ENCODE results near the gene ADAMTS15.

Gene ADAMTS15

DNA sequence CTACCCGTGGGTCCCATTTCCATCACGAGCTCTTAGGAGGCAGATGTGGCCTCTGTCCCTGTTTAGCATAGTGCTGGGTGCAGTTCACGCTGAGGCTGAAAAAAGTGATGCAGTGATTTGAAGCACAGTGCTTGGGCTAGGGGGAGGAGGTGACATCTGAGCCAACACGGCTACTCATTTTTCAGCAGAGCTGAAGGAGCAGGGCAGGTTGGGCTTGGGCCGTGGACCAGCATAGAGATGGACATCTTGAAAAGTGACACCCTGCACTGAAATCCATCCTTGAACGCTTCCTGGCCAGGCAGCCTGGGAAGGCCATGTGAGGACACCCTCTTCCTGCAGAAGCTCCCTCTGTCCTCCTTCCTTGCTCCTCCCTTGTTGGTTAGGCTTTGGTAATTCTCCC, 66.4 kb downstream of the ADAMTS15 start:
- Mint-ChIP-seq H3K36me3 (ENCODE audit: insufficient read depth) (peaks cover 2% of the 10 kb centered on the region), H3K27me3 (peaks cover 19 to 58% of the 10 kb centered on the region in 2 donors), H3K9me3 (no peaks in the 10 kb centered on the region), H3K27ac (no peak overlapping the region), H3K4me1 (ENCODE audit: low read depth in 2 of 2) (no peaks in the 10 kb centered on the region), H3K4me3 (no peak overlapping the region)
- DNase-seq (no peak), ATAC-seq (replicated peaks) (no peak)

DNA sequence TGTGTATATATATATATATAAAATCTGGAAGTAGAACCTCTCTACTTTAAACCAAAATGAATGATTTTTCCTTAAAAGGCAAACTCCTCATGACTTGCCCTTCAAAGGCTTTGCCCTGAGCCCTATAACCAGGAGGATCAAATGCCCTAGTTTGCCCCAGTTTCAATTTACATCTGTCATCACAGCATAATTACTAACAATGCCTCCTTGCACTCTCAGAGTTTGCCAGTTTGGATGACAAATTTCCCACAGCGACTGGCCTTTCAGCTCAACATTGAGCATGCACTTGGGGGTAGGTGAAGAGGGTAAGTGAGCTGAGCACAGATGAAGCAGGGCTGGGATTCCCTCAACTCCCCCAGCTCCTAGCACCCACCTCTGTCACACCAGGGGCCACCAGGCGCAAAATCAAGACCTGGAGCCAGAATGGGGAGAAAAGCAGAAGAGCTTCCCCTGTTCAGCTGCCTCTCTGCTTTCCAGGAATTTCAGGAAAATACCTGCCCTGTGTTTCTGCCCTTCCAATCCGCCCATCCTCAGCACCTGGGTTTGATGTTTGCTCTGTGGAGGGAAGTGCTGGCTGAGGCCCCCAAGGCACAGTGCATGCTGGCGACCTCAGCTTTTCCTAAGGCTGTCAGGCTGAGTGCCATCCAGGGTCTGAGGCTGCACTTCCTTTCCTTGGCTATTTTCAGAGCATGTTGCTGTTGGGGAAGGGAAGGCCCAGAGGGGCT, 67.5 kb downstream of the ADAMTS15 start:
- Mint-ChIP-seq H3K4me3 (no peak overlapping the region), H3K27me3 (peaks cover 26 to 62% of the 10 kb centered on the region in 2 donors), H3K27ac (no peak overlapping the region), H3K4me1 (ENCODE audit: low read depth in 2 of 2) (no peaks in the 10 kb centered on the region), H3K9me3 (no peaks in the 10 kb centered on the region), H3K36me3 (ENCODE audit: insufficient read depth) (peaks cover 2% of the 10 kb centered on the region)
- DNase-seq = no peak
- ATAC-seq (replicated peaks) = no peak

DNA sequence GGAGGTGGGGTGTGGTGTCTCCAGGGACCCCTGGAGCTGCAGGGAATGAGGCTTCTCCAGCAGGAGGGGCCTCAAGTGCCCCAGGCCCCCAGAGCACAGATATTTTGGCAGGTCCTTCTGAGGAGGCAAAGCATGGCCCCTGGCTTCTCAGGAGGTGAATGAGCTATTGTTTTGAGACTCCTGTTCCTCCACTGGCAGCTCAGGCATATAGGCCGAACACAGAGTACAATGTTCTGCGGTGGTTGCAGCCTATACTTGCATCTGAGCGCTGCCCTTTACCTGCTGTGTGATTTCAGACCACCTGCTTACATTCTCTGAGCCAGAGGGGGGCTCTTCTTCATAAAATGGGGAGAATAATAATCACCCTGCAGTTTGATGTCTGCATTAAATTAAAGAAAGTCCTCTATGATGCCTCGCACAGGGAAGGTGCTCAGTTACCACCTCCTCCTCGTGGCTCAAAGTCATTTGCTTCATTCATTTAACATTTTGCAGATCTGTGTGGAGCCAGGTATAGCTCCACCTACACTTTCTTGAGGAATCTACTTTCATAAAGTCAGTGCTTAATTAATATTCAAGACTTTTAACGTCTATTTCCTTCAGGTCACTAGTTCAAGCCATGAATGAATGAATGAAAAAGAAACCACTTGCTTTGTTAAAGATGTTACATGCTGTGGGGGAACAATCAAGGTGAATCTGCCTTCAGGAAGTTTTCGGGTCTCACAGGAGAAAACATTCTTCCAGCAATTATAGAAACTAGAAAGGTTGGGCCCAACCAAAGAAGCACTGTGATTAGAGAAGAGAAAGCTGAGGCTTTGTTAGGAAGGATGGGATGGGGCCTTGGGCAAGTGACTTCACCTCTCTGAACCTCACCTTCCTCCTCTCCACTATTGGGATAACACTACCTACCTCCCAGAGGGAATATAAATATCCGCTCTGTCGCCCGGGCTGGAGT, 68.4 kb downstream of the ADAMTS15 start:
- DNase-seq (no peak), ATAC-seq (replicated peaks) (no peak)
- Mint-ChIP-seq H3K36me3 (ENCODE audit: insufficient read depth) (peaks cover 2% of the 10 kb centered on the region), H3K4me3 (no peak overlapping the region), H3K27me3 (peaks cover 29 to 70% of the 10 kb centered on the region in 2 donors), H3K4me1 (ENCODE audit: low read depth in 2 of 2) (no peaks in the 10 kb centered on the region), H3K27ac (no peak overlapping the region), H3K9me3 (no peaks in the 10 kb centered on the region)

DNA sequence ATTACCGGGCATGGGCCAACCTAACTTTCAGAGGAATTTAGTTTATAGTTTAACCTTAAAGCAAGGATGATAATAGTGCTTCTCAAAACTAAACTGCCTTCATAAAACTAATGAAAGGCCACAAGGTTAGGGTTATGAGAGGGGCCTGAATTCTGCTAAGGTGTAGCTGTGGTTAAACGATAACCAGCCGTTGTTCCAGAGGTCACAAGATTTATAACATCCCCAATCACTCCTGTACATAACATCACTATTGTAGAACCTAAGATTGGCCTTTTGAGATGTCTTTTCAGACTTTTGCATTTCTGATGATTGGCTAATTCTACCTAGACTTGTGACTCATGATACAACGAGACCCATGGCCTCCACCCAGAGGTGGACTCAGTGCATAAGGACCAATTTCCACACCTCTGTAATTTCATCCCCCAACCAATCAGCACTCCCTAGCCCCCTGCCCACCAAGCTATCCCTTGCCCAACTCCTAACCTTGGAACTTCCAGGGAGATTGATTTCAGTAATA, 69.8 kb downstream of the ADAMTS15 start:
- Mint-ChIP-seq H3K27ac (no peak overlapping the region), H3K36me3 (ENCODE audit: insufficient read depth) (peaks cover 2% of the 10 kb centered on the region), H3K9me3 (no peaks in the 10 kb centered on the region), H3K4me1 (ENCODE audit: low read depth in 2 of 2) (no peaks in the 10 kb centered on the region), H3K4me3 (no peak overlapping the region), H3K27me3 (peaks cover 34 to 65% of the 10 kb centered on the region in 2 donors)
- no peak for ATAC-seq (replicated peaks)
- DNase-seq = no peak

DNA sequence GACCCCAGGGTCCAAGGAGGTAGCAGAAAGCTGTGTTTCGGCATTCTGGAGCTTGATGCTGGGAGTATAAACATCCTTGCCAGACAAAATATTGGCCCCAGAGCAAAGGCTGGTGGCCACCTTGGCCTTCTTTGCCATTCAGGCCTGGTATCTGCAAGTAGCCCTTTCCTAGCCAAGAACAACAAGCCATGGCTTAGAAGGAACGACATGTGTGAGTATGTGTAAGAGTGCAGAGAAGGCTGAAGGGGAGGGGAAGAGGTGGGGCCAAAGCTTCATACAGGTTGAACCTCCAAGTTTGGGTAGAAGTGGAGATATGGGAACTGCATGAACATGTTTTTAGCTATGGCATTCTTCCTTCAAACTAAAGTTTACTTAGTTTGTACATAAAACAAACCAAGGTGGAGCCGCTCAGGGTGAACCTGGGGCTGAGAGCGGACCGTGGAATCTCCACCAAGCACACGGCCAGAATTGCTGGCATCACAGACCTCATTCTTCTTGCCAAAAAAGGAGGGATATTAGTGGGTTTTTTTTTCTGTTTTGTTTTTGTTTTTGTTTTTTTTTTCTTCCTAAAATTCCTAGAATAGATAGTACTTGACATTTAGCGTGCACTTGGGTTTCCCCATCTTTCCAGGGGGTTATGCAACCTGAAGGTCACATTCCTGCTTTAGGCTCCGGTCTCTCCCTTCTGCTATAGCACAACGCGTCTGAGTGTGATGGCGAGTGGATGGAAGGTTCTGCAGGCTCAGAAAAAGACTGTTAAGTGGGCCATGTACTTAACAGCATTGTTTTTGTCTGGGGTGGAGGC, 70.9 kb downstream of the ADAMTS15 start:
- H3K36me3 Mint-ChIP-seq (ENCODE audit: insufficient read depth) = peaks cover 2% of the 10 kb centered on the region
- H3K4me3 Mint-ChIP-seq = no peak overlapping the region

DNA sequence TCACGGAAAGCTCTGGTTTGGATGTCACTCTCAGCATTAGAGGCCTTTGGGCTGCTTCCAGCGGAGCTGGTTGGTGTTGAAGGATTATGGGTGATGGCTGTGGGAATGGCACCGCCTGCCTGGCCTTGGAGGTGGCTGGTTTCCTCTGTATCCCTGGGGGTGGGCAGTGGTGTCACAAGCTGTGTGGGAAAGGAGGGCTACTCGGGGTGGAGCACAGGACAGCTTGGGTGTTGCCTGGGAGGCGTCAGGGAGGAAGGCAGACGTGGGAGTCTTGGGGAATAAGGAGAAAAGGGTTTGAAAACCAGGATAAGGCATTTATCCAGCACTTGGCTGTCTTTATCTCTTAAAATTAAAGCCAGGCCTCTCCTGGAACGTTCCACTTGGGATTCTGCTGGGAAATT, 71.8 kb downstream of the ADAMTS15 start:
- peaks cover 2% of the 10 kb centered on the region for H3K36me3 Mint-ChIP-seq (ENCODE audit: insufficient read depth)
- H3K27me3 Mint-ChIP-seq = peaks cover 27 to 57% of the 10 kb centered on the region in 2 donors
- ATAC-seq (replicated peaks) (no peak), DNase-seq (no peak)
- no peak overlapping the region for H3K4me3 Mint-ChIP-seq
- H3K27ac Mint-ChIP-seq = no peak overlapping the region
- H3K9me3 Mint-ChIP-seq = no peaks in the 10 kb centered on the region
- no peaks in the 10 kb centered on the region for H3K4me1 Mint-ChIP-seq (ENCODE audit: low read depth in 2 of 2)

More for the DNA sequence above, 70.9 kb downstream of the ADAMTS15 start:
- DNase-seq (no peak), ATAC-seq (replicated peaks) (no peak)
- Mint-ChIP-seq H3K27ac (no peak overlapping the region), H3K27me3 (peaks cover 34 to 65% of the 10 kb centered on the region in 2 donors), H3K4me1 (ENCODE audit: low read depth in 2 of 2) (no peaks in the 10 kb centered on the region), H3K9me3 (no peaks in the 10 kb centered on the region)

DNA sequence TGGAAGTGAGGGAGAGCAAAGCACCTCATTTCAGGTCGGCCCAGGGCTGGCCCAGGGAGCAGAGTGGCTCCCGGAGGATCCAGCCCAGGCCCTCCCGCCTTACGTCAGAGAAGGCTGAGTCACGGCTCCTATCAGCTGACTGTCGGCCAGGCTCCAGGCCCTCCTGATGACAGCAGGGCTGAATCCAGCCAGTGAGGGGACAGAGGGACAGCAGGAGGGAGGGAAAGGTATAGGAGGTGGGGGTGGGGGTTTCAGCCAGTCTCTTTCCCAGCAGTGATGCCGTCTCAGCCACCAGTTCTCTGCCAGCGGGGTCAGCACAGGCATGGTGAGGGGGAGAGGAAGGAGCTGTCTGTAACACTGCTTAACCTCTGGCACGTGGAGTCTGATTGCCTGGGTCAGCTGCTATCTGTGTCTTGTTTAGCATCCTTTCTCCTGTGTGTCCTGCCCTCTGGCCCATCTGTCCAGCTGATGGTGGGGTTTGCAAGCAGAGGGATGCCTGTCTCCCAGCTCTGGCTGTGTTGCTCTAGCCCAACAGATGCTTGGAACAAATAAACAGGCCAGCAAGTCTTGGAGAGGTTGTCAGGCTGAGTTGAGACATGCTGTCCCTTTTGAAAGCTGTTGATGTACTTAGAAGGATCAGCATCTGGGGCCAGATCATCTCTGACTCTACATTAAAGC, 74.0 kb downstream of the ADAMTS15 start:
- peaks cover 26 to 66% of the 10 kb centered on the region in 2 donors for H3K27me3 Mint-ChIP-seq
- no peak overlapping the region for H3K4me3 Mint-ChIP-seq
- ATAC-seq (replicated peaks) (no peak), DNase-seq (no peak)
- no peaks in the 10 kb centered on the region for H3K4me1 Mint-ChIP-seq (ENCODE audit: low read depth in 2 of 2)
- peaks cover 2% of the 10 kb centered on the region for H3K36me3 Mint-ChIP-seq (ENCODE audit: insufficient read depth)
- H3K9me3 Mint-ChIP-seq = no peaks in the 10 kb centered on the region
- H3K27ac Mint-ChIP-seq = no peak overlapping the region

DNA sequence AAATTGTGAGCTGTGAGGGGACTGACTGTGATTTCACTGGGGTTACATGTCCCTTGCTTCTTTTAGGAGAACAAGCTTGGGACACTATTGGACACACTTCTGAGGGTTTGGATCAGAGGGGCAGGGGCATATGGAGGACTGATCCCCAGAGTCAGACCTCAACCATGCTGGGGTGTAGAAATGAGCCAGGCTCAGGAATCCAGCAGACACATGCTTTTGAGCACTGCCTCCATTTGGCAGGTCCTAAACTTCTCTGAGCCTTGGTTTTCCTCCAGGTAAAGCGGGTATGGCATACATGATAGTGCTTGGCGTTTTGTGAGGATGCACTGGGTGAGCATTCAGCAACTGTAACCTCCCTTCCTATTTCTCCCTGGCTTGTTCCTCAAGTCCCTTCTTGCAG, 74.7 kb downstream of the ADAMTS15 start:
- no peak overlapping the region for H3K27ac Mint-ChIP-seq
- peaks cover 32 to 74% of the 10 kb centered on the region in 2 donors for H3K27me3 Mint-ChIP-seq

DNA sequence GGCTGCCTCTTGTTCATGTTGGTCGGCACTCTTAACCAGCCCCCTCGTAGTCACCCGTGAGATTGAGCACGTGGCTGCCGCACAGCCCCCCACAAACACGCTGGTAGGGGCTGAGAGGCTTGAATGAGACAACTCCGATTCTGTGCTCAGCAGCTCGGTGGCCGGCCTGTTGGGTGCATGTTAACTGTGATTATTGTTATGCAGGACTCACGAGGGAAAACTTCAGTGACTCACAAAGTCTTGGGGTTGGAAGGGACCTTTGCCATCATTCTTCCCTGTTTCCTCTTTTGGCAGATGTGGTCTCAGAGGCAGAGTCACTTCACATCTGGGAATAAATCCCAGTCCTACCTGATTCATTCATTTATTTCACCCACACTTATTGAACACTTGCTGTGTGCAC, 75.2 kb downstream of the ADAMTS15 start:
- Mint-ChIP-seq H3K4me3 (no peak overlapping the region), H3K9me3 (no peaks in the 10 kb centered on the region), H3K4me1 (ENCODE audit: low read depth in 2 of 2) (no peaks in the 10 kb centered on the region), H3K36me3 (ENCODE audit: insufficient read depth) (peaks cover 2% of the 10 kb centered on the region), H3K27me3 (peaks cover 36 to 77% of the 10 kb centered on the region in 2 donors), H3K27ac (no peak overlapping the region)
- ATAC-seq (replicated peaks) = no peak
- DNase-seq = no peak

More for the DNA sequence above, 74.7 kb downstream of the ADAMTS15 start:
- peaks cover 2% of the 10 kb centered on the region for H3K36me3 Mint-ChIP-seq (ENCODE audit: insufficient read depth)
- H3K4me3 Mint-ChIP-seq = no peak overlapping the region
- ATAC-seq (replicated peaks) (no peak), DNase-seq (no peak)
- H3K9me3 Mint-ChIP-seq = no peaks in the 10 kb centered on the region
- H3K4me1 Mint-ChIP-seq (ENCODE audit: low read depth in 2 of 2) = no peaks in the 10 kb centered on the region

DNA sequence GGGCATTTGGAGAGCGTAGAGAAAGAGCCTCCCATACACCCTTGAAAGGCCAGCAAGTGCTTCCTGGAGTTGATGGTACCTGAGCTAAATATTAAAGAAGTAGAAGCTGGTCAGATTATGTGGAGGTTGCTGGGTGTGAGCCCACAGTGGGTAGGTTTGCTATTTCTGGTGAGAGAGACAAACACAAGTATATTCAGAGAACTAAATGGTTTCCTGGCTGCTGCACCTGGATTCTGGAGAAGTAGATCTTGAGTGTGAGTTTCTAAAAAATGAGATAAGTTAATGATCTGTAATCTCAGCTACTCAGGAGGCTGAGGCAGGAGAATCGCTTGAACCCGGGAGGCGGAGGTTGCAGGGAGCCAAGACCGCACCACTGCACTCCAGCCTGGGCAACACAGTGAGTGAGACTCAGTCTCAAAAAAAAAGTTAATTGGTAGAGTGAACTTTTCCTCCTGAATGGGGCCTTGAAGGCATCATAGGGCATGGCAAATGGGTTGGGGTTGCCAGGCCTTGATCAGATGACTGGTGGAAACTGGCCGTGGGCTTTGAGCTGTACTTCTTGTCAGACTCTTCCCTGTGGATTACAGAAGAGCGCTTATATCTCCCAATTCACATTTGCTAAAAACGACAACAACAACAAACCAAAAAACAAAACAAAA, 75.8 kb downstream of the ADAMTS15 start:
- DNase-seq (no peak), ATAC-seq (replicated peaks) (no peak)
- no peak overlapping the region for H3K27ac Mint-ChIP-seq
- no peak overlapping the region for H3K4me3 Mint-ChIP-seq
- H3K27me3 Mint-ChIP-seq = peaks cover 42 to 77% of the 10 kb centered on the region in 2 donors
- no peaks in the 10 kb centered on the region for H3K9me3 Mint-ChIP-seq
- no peaks in the 10 kb centered on the region for H3K4me1 Mint-ChIP-seq (ENCODE audit: low read depth in 2 of 2)
- H3K36me3 Mint-ChIP-seq (ENCODE audit: insufficient read depth) = peaks cover 2% of the 10 kb centered on the region

DNA sequence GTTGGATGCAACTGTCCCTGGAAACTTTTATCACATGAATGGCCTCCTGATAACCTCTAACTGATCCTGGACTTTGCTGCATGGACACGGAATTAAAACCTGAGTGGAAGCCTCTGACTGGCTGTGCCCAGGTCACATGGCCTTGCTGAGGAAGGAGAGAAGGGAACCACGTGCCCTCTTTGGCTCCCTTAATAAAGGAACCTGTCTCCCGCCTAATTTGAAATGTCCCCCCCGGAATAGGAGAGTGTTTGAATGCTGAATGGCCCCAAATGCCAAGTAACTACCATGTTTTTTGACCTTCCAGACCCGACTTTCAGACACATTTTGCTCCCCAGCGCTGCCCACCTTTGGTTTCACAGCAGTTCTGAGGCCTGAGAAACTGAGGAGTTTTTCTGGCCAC, 76.9 kb downstream of the ADAMTS15 start:
- Mint-ChIP-seq H3K36me3 (ENCODE audit: insufficient read depth) (no peaks in the 10 kb centered on the region), H3K4me1 (ENCODE audit: low read depth in 2 of 2) (no peaks in the 10 kb centered on the region), H3K27me3 (peaks cover 37 to 66% of the 10 kb centered on the region in 2 donors), H3K27ac (no peak overlapping the region), H3K9me3 (no peaks in the 10 kb centered on the region), H3K4me3 (no peak overlapping the region)
- ATAC-seq (replicated peaks) (no peak), DNase-seq (no peak)

Measured in effector memory CD8-positive, alpha-beta T cell (primary cell).